HepG2 (cell line): ENCODE results near the gene FRAS1. TPM values are rescaled to one million over a fixed set of nuclear protein-coding genes. Genes with fewer than 3 reads are reported as not detected.

Source experiments
- ATAC-seq: fragments of 200-7000 bp; cut with Tn5 transposase; 3 replicates; pipeline ENCODE4 v1.9.1; 2020; ENCODE audit warnings: mild to moderate bottlenecking, moderate library complexity
- BruUV-seq: library from RNA; stranded (reverse); fragments of 400-500 nt; replicated peaks from 2 replicates; lab custom pipeline; 2021; lab: Mats Ljungman, UMichigan
- CTCF ChIA-PET: fragments of 300-600 bp; formaldehyde crosslinking; extraction: SDS; loops from one replicate; lab custom pipeline; 2021; ENCODE audit warnings: low total read pairs, inconsistent platforms, low intra/inter-chr PET ratio; lab: Yijun Ruan, JAX
- POLR2A ChIA-PET: fragments of 350-600 bp; sonication (Branson Sonifier 250); formaldehyde crosslinking; loops from one replicate; lab custom pipeline; 2020; ENCODE audit warnings: antibody characterized with exemption, inconsistent platforms; lab: Yijun Ruan, JAX
- DNase-seq: peaks from one replicate; pipeline ENCODE4 v3.0.0-alpha.2; 2015; ENCODE audit warnings: low spot score
- FAIRE-seq: peaks from 3 replicates; lab custom pipeline; 2011; peaks lifted over from hg19 to GRCh38; lab: Jason Lieb, UNC
- H2AFZ ChIP-seq: one replicate; pipeline ENCODE4 v1.6.1; 2011; ENCODE audit warnings: low read length, inconsistent platforms
- H3K27ac ChIP-seq: fragments of 300-600 bp; 3 replicates; pipeline ENCODE4 v1.8.0; 2011; ENCODE audit warnings: mixed run types, mild to moderate bottlenecking, mixed read lengths, low read length, inconsistent platforms; ENCODE audit not compliant: insufficient read depth; ENCODE audit errors: extremely low read length
- H3K27me3 ChIP-seq, 2 experiments: fragments of 200-600 bp in 1 of 2; 2 replicates in 1 of 2; 3 replicates in 1 of 2; pipeline versions ENCODE4 v1.6.0 to v1.8.0; 2011; ENCODE audit warnings: low read length in 2 of 2, mild to moderate bottlenecking in 2 of 2, moderate library complexity in 2 of 2, inconsistent platforms in 1 of 2; ENCODE audit not compliant: insufficient read depth in 2 of 2, control insufficient read depth in 1 of 2
- H3K36me3 ChIP-seq, 2 experiments: fragments of 200-600 bp in 1 of 2; replicated peaks in 1 of 2; 2 replicates in 1 of 2; 3 replicates in 1 of 2; pipeline versions ENCODE4 v1.5.1 to v1.8.0; 2011; ENCODE audit warnings: low read length in 2 of 2, inconsistent platforms in 1 of 2; ENCODE audit not compliant: insufficient read depth in 2 of 2, control insufficient read depth in 1 of 2
- H3K4me1 ChIP-seq: 2 replicates; pipeline ENCODE4 v1.5.1; 2012; ENCODE audit warnings: low read length, inconsistent platforms; ENCODE audit not compliant: insufficient read depth
- H3K4me2 ChIP-seq: 2 replicates; pipeline ENCODE4 v1.6.0; 2011; ENCODE audit warnings: low read depth, low read length, inconsistent platforms
- H3K4me3 ChIP-seq, 3 experiments: fragments of 200-600 bp in 1 of 3; sonication (generic), shearing (Covaris generic) in 1 of 3; replicated peaks in 1 of 3; 2 replicates each; pipeline ENCODE4 v1.5.1; 2011 to 2016; ENCODE audit warnings: low read length in 3 of 3, inconsistent platforms in 2 of 3, low read depth in 2 of 3, mild to moderate bottlenecking in 2 of 3, control low read depth in 1 of 3, mixed read lengths in 1 of 3; ENCODE audit not compliant: insufficient read depth in 1 of 3
- H3K79me2 ChIP-seq: one replicate; pipeline ENCODE4 v1.6.1; 2011; ENCODE audit warnings: low read length, inconsistent platforms; ENCODE audit not compliant: insufficient read depth
- H3K9ac ChIP-seq: 2 replicates; pipeline ENCODE4 v1.6.0; 2011; ENCODE audit warnings: mild to moderate bottlenecking, low read depth, low read length, inconsistent platforms; ENCODE audit not compliant: insufficient read depth
- H3K9me3 ChIP-seq: 2 replicates; pipeline ENCODE4 v1.5.1; 2012; ENCODE audit warnings: mild to moderate bottlenecking, low read length
- H4K20me1 ChIP-seq: 2 replicates; pipeline ENCODE4 v1.6.0; 2011; ENCODE audit warnings: inconsistent platforms, mild to moderate bottlenecking, low read length, moderate library complexity; ENCODE audit not compliant: insufficient read depth
- ATRX ChIP-seq: sonication (generic); formaldehyde crosslinking; IDR thresholded peaks from 2 replicates; pipeline ENCODE4 v1.4.0; 2020; ENCODE audit warnings: missing genetic modification reagents, borderline replicate concordance
- GMEB2 ChIP-seq: IDR thresholded peaks from 2 replicates; pipeline ENCODE4 v1.6.1; 2016; ENCODE audit warnings: missing biosample characterization, missing genetic modification reagents, low read depth
- GRHL1 ChIP-seq: sonication (generic); formaldehyde crosslinking; conservative IDR thresholded peaks from 2 replicates; pipeline ENCODE4 v1.8.0; 2022; ENCODE audit warnings: missing genetic modification reagents
- HOXA5 ChIP-seq: sonication (generic); formaldehyde crosslinking; IDR thresholded peaks from 2 replicates; pipeline ENCODE4 v1.4.0; 2020; ENCODE audit warnings: missing genetic modification reagents
- KDM4B ChIP-seq: sonication (generic); formaldehyde crosslinking; IDR thresholded peaks from 2 replicates; pipeline ENCODE4 v1.4.0; 2020; ENCODE audit warnings: missing genetic modification reagents
- MAZ ChIP-seq, 2 experiments: sonication (generic) in 1 of 2; formaldehyde crosslinking in 1 of 2; IDR thresholded peaks; 2 replicates each; pipeline versions ENCODE4 v1.5.0 to v1.6.1; 2012 to 2020; ENCODE audit warnings: low read depth in 2 of 2, mild to moderate bottlenecking in 2 of 2, borderline replicate concordance in 1 of 2, improper control_type of control experiment in 1 of 2, low read length in 1 of 2, missing genetic modification reagents in 1 of 2, moderate library complexity in 1 of 2
- MEF2D ChIP-seq: sonication (generic); formaldehyde crosslinking; IDR thresholded peaks from 2 replicates; pipeline ENCODE4 v1.5.1; 2020; ENCODE audit warnings: mild to moderate bottlenecking, missing genetic modification reagents
- NFKBIZ ChIP-seq: IDR thresholded peaks from 2 replicates; pipeline ENCODE4 v1.6.1; 2018; ENCODE audit warnings: missing genetic modification reagents, missing compliant biosample characterization
- NFRKB ChIP-seq: fragments of 450-650 bp; IDR thresholded peaks from 2 replicates; pipeline ENCODE4 v1.6.1; 2017
- PITX1 ChIP-seq: sonication (generic); formaldehyde crosslinking; IDR thresholded peaks from 2 replicates; pipeline ENCODE4 v1.5.1; 2020; ENCODE audit warnings: mild to moderate bottlenecking, missing genetic modification reagents
- SAFB2 ChIP-seq: sonication (generic); formaldehyde crosslinking; IDR thresholded peaks from 2 replicates; pipeline ENCODE4 v1.5.1; 2020; ENCODE audit warnings: missing genetic modification reagents, low read depth, mild to moderate bottlenecking, borderline replicate concordance
- STAT6 ChIP-seq: sonication (generic); formaldehyde crosslinking; IDR thresholded peaks from 2 replicates; pipeline ENCODE4 v1.4.0; 2020; ENCODE audit warnings: missing genetic modification reagents, mild to moderate bottlenecking, borderline replicate concordance
- TARDBP ChIP-seq: sonication (generic); formaldehyde crosslinking; IDR thresholded peaks from 2 replicates; pipeline ENCODE4 v1.8.0; 2022; ENCODE audit warnings: mild to moderate bottlenecking, missing genetic modification reagents
- ZC3H13 ChIP-seq: sonication (generic); formaldehyde crosslinking; IDR thresholded peaks from 2 replicates; pipeline ENCODE4 v1.8.1; 2023; ENCODE audit warnings: mild to moderate bottlenecking, missing genetic modification reagents, moderate library complexity
- ZNF597 ChIP-seq: sonication (generic); formaldehyde crosslinking; IDR thresholded peaks from 2 replicates; pipeline ENCODE4 v1.5.0; 2020; ENCODE audit warnings: missing genetic modification reagents
- WGBS: methylation state at CpG from one replicate; pipeline ENCODE4 v1.1.6; 2017; ENCODE audit warnings: low lambda C conversion rate; 5-methylcytosine and 5-hydroxymethylcytosine counted together
- in situ Hi-C: cut with HindIII; loops from 2 replicates; pipeline ENCODE4 v1.10.0; 2017; ENCODE audit warnings: low pct_unique_long_range_greater_than_20kb; ENCODE audit not compliant: extremely low pct_ligation_motif_present
- intact Hi-C: fragments of 100-400 bp; cut with micrococcal nuclease; formaldehyde crosslinking; loops from one replicate; pipeline ENCODE4 v1.10.0; 2022; ENCODE audit not compliant: unreplicated experiment
- polyA plus RNA-seq, 8 experiments: library from polyadenylated mRNA; depleted of rRNA in 3 of 8; stranded (reverse) in 7 of 8; unstranded in 1 of 8; fragments of >200 nt; fragmentation: Illumina TruSeq in 4 of 8; extraction: Trizol in 4 of 8; gene quantifications; 2 replicates each; pipeline versions ENCODE4 v1.2.1 to v1.2.3, GENCODE V29; 2011 to 2016; ENCODE audit warnings: low read depth in 4 of 8, missing spikeins in 1 of 8, mixed read lengths in 1 of 8; ENCODE audit not compliant: insufficient read depth in 1 of 8
- total RNA-seq, 5 experiments: library from RNA; depleted of rRNA; stranded (reverse); fragments of >200 nt; fragmentation: Illumina TruSeq; extraction: Trizol; gene quantifications; 2 replicates each; pipeline ENCODE4 v1.2.3, GENCODE V29; 2016; ENCODE audit warnings: low read depth in 1 of 5

FRAS1 gene
- total and polyA plus RNA-seq, 2 of the 13 experiments (the other 11 are each of a cell fraction or from before 2014, with no cell fraction given), result 22.5 to 31.6 TPM

- Histone ChIP-seq H3K4me1 (no peaks in the 10 kb centered on the region), H4K20me1 (no peaks in the 10 kb centered on the region), H3K27ac (no peak overlapping the region), H3K9ac (no peak overlapping the region), H3K9me3 (no peaks in the 10 kb centered on the region), H3K36me3 (peaks cover 8 to 41% of the 10 kb centered on the region in 2 experiments), H3K4me2 (no peak overlapping the region), H2AFZ (no peak overlapping the region), H3K27me3 (no peaks in the 10 kb centered on the region), H3K79me2 (no peaks in the 10 kb centered on the region), H3K4me3 (no peak overlapping the region)
- in situ Hi-C loops (no loop called here), intact Hi-C loops (no loop called here)
- BruUV-seq, result no TSS peak
- CTCF ChIA-PET, result no interaction called here
- 94% methylated on average over 2 of the region's 2 CpGs for WGBS
- POLR2A ChIA-PET, result no interaction called here
- no peak for ATAC-seq
- FAIRE-seq, result no peak
- no peak for DNase-seq
- TF ChIP-seq ZC3H13 (no peak), TARDBP (CRISPR knock-in tag) (no peak), MEF2D (CRISPR knock-in tag) (no peak), SAFB2 (CRISPR knock-in tag) (no peak), ZNF597 (CRISPR knock-in tag) (no peak), MAZ (IDR thresholded peaks at IDR 0.05; ENCODE audit: borderline replicate concordance, low read depth, low read length) (no peak), MAZ (CRISPR knock-in tag; IDR thresholded peaks at IDR 0.05; ENCODE audit: low read depth) (no peak), STAT6 (CRISPR knock-in tag) (no peak), ATRX (CRISPR knock-in tag) (no peak), GMEB2 (CRISPR knock-in tag) (no peak), NFRKB (no peak), GRHL1 (no peak), PITX1 (CRISPR knock-in tag) (no peak), KDM4B (CRISPR knock-in tag) (no peak), HOXA5 (CRISPR knock-in tag) (no peak), NFKBIZ (CRISPR knock-in tag) (no peak)
Measured at GRCh38 chr4:78345237-78345636, 288.1 kb downstream of the FRAS1 start.
